ENCODE results near the gene MRPS35.
"Not testable (repeated sequence)": the region's sequence is repeated elsewhere in the genome, so short reads cannot be mapped to it uniquely, and the experiment has no call there.

DNA sequence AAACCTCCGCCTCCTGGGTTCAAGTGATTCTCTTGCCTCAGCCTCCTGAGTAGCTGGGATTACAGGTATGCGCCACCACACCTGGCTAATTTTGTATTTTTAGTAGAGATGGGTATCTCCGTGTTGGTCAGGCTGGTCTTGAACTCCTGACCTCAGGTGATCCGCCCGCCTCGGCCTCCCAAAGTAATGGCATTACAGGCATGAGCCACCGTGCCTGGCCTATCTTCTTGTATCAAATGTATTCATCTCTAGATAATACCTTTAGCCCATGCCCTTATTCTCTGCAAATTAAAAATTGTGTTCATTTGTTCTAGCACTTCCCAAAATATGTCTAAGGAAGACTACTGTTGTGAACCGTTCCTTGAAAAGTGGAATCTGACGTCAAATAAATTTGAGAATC, 23.7 kb downstream of the MRPS35 start:
- TF ChIP-seq, protein P1, sequence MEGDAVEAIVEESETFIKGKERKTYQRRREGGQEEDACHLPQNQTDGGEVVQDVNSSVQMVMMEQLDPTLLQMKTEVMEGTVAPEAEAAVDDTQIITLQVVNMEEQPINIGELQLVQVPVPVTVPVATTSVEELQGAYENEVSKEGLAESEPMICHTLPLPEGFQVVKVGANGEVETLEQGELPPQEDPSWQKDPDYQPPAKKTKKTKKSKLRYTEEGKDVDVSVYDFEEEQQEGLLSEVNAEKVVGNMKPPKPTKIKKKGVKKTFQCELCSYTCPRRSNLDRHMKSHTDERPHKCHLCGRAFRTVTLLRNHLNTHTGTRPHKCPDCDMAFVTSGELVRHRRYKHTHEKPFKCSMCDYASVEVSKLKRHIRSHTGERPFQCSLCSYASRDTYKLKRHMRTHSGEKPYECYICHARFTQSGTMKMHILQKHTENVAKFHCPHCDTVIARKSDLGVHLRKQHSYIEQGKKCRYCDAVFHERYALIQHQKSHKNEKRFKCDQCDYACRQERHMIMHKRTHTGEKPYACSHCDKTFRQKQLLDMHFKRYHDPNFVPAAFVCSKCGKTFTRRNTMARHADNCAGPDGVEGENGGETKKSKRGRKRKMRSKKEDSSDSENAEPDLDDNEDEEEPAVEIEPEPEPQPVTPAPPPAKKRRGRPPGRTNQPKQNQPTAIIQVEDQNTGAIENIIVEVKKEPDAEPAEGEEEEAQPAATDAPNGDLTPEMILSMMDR (conservative IDR thresholded peaks at IDR 0.05): not testable (repeated sequence)
- not testable (repeated sequence) for TF ChIP-seq EZH2 (IDR thresholded peaks at IDR 0.05; ENCODE audit: low read depth)
